NCI-H2196 (cell line): ENCODE results near the gene BCL7A.

Experiments used
- DNase-seq: peaks from one replicate; lab custom pipeline; 2025; ENCODE audit not compliant: unreplicated experiment; lab: John Stamatoyannopoulos, UW

Gene BCL7A

DNA sequence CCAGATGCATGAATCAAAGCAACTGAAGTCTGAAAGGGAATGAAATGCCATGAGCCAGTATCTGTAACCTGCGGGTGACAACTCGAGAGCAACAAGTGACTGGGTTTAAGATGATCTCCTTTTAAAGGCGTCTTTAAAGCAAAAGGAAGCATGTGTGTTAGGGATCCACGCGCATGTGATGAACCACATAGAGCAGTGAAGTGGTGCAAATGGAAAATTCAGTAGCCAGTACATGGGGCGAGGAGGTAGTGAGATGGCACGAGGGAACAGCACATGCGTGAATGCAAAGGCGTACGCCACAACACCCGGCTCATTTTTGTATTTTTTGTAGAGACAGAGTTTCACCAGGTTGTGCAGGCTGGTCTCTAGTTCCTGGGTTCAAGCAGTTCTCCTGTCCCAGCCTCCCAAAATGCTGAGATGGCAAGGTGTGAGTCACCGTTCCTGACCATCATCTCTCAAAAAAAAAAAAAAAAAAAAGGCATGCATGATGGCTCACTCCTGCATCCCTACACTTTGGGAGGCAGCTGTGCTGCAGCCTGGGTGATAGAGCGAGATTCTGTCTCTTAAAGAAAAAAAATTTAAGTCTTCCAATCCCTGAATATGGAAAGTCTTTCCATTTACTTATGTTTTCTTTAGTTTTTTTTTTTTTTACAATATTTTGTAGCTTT, 24.6 kb upstream of the BCL7A start:
- no peak for DNase-seq

DNA sequence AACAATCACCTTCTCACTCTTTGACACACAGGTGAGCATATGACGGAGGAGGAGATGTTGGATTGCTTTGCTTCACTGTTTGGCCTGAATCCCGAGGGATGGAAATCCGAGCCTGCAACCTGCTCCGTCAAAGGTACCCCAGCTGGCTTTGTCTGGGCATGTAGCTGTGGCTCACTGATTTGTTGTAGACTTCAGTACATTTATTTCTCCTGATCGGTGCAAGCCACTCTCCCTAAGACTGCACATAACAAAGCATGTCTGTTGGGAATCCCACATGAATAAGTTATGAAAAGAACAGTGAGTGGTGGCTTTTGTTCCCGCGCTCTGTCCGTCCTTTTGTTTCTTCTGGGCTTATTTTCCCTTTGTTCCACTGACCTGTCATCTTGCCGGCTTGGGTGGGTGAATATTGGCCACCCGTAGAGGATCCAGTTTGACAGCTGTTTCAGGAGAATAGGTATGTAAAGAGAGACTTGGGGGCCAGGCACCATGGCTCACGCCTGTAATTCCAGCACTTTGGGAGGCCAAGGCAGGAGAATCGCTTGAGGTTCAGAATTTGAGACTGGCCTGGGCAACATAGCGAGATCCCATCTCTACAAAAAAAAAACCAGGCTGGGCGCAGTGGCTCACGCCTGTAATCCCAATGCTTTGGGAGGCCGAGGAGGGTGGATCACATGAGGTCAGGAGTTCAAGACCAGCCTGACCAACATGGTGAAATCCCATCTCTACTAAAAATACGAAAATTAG, 20.0 kb upstream of the BCL7A start:
- DNase-seq = peak; percentile 74

DNA sequence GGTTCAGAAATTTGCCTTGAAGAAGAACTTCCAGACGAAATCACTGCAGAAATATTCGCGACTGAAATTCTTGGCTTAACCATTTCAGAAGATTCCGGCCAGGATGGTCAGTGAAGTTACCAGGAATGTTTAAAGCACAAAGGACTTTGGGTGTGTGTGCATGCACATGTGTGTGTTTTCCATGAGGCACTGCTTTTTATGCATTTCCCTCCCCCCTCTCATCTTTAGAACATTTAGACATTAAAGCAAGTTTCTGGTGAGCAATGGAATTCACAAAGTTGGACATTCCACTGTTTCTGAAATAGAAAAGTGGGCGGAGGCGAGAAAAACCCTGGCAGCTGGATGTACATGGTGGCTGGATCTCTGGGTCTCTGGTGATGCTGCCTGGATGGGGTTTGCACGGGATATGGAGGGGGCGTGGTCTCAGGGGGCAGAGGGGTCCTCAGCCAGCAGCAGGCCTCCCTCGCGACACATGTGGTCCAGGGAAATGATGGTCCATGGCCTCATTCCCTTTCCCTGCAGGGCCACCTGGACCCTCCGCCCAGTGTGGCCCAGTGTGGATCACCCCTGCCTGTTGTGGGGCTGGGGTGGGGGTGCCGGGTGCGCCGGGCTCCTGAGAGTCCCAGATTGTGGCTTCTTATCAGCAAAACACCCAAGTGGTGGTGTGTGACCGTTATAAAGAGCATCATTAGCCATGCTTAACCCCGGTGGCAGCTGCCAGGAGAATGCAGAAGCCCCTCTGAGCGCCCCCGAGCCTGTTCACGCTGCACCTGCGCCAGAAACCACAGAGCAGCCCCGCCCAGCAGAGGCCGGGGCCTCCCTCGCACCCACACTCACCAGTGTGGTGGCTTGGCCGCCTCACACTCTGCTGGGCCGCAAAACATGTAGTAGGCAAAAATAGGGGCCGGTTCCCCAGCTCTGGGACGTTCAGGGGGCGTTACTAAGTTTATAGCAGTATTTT, 17.8 kb upstream of the BCL7A start:
- no peak for DNase-seq

DNA sequence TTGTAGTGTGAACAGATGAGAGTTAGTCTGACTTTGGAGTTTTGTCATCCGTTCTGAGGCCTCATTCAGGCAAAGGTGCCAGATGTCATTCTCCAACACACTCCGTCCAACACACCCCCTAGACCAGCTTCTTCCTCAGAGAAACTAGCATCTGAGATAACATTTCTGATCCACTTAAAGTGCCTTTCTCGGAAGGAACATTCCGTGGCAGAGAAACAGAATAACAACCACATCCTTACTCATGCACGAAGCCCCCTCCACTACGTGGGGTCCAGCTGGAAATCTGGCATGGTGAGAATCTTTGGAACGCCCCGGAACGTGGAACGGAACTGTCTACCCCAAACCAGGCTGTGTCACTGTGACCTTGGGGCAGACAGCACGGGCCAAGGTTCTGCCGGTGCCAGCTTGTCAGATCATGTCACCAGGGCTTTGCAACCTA, 17.0 kb upstream of the BCL7A start:
- no peak for DNase-seq

DNA sequence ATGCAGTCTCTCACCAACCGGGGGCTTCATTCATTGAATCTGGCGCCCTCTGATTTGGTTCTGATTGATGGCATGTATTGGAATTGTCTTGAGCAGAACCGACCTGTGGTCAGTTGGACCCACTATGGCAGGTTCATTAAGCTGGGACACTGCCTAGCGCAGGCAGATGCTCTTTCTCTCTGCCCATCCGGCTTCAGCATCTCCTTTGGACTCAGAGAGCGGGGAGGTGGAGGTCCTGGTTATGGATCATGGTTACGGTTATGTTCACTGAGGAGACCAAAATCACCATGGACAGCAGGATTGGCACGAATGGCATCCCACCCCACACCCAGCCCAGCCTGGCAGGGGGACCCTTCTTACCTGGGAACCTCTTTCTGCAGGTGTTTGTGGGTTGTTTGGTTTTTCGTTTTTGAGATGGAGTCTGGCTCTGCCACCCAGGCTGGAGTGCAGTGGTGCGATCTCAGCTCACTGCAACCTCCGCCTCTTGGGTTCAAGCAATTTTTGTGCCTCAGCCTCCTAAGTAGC, 16.4 kb upstream of the BCL7A start:
- DNase-seq = no peak

DNA sequence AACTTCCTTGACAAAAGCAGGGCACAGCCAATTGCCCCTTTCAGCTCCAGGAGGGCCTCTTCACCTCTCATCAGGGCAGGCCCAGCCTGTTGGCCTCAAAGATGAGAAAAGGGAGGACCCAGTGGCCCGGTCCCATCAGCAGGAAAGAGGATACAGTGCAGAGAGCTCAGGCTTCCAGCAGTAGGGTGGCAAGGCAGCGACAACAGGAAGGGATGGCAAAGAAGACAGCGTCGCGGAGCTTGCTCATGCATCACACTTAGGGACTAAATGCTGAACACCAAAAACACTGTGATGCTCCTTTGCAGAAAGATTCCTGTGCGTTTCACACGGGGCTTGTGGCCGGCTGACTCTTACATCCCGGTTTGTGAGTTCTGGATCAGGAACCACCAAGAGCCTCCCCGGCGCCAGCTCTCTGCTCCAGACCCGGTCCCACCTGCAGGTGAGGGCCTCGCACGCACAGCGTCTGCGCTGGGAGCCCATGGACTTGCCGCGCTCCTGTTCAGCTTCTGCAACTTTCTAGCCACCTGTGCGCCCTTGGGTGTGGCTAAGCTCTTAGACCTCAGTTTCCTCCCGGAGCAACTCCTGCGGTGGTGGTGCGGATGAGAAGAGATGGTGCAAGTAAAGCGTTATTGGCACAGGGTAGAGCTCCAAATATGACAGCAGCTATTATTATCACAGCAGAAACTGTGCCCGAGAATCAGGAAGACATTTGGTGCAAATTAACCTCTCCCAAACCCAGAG, 15.3 kb upstream of the BCL7A start:
- DNase-seq = no peak

DNA sequence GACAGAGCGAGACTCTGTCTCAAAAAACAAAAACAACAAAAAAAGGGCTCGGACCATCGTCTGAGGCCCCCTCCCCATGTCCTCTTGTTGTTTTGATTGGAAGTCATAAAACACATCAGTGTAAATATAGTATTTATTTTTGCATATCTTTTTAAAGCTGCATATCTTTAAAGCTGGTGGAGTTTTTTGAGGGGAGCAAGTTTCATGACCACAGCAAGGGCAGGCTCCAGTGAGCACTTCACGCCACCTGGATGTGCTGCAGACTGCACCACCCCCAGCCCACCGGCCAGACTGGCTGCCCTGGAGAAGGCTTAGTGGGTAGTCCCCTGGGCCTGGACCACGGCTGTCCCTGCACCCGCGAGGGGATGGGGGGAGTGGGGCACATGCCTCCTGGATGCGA, 11.9 kb upstream of the BCL7A start:
- DNase-seq = no peak

DNA sequence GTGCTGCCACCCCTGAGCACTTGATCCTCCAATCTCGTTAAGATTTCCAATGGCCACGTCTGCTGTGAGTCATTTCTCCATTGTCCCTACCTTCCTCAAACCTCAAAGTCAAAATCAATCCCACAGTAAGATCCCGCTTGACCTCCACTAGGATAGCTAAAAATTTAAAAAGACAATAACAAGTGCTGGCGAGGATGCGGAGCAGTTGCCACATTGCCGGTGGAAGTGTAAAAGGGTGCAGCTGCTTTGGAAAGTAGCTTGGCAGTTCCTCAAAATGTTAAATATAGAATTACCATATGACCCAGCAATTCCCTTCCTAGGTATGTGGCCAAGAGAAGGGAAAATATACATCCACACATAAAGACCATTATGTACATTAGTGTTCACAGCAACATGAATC, 9.5 kb upstream of the BCL7A start:
- no peak for DNase-seq

DNA sequence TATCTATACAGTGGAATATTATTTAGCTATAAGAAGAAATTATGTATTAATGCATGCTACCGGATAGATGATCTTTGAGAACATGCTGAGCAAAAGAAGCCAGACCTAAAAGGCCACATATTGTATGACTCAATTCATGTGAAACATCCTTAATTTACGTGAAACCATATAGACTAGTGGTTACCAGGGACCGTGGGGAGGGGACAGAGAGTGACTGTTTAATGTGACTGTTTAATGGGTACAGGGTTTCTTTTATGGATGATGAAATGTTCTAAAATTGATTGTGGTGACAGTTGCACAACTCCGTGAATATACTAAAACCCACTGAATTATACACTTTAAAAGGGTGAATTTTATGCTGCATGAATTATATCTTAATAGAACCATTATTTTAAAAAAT, 8.5 kb upstream of the BCL7A start:
- no peak for DNase-seq

DNA sequence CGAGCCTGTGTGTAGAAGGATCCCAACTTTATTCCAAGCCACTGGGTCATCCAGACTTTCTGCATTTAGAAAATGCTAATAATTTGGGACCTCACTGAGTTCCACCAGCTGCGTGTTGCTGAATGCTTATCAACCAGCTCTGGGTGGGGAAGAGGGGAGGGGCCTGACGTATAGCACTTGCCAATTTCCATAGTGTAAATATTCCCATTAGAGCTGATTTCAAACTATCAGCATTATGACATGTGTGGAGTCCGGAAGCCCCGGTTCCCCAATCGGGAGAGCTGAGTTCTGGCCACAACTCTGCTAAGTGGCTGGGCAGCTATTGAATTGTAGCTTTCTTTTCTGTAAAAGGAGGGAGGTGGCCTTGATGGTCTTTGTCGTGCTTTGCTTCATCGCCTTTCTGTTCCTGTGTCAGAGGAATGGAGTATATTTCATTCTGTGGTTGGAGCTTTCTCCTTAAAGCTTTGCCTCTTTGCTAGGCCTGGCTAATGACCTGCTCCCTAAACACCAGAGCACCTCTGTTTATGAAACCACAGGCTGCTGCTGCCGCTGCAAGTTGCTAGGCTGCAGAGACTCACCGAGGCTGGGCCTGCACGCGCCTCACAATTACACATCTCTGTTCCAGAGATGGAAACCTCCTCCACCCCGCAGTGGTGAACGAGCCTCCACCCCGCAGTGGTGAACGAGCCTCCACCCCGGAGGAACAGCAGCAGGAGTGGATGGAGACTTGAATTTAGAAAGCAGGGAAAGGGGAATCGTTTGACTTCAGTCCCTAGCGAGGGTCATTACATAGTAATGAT, 7.7 kb upstream of the BCL7A start:
- no peak for DNase-seq

DNA sequence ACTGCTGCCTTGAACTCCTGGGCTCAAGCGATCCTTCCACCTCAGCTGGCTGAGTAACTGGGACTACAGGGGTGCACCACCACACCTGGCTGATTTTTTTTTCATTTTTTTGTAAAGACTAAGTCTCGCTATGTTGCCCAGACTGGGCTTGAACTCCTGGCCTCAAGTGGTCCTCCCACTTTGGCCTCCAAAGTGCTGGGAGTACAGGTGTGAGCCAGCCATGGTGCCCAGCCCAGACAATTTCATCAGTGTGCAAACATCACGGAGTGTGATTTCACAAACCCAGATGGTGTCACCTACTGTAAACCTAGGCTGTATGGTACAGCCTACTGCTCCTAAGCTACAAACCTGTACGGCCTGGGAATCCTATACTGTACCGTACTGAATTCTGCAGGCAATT, 6.9 kb upstream of the BCL7A start:
- no peak for DNase-seq

DNA sequence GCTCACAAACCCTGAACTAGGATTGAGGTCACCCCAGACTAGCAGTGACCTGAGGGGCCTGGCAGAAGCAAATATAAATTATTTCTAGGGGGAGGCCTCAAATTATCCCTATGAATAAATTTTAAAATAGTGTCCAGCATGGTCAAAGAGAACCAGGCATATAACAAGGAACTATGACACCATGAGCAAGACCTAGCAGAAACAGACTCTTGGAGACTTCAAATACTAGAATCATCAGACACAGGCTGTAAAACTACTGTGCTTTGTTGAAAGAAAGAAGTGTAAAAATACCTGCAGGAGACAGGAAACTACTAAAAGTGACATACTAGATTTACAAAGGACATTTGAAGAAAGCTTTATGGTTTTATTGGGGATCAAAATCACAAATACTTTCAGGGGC, 3.2 kb upstream of the BCL7A start:
- no peak for DNase-seq

DNA sequence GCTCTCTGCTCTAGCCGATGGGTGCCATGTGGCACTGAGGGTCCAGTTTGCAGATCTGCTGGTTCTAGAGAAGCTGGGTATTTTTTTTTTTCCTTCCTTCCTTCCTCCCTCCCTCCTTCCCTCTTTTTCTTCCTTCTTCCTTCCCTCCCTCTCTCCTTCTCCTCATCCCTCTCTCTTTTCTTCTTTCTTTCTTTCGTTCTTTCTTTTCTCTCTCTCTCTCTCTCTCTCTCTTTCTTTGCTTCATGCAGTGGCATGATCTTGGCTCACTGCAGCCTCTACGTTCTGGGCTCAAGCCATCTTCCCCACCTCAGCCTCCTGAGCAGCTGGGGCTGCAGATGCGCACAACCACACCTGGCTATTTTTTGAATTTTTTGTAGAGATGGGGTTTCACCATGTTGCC, 2.7 kb upstream of the BCL7A start:
- no peak for DNase-seq

DNA sequence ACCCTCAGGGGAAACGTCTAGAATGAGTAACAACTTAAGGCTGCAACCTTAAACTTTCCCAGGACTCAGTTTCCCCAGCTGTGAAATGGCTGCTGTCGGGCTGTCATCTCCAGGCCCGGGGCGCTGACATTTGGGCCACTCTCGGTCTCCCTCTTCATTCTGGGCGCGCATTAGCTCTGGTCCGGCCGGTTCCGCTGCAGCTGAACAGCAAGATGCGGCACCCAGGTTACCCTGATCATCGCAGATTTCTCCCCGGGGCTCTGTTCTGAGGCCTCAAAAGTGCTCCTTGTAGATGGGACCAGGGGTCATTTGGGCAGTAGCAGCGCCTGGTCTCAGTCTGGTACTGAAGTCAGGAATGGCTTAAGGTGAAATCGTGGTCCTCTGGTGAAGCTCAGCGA, 890 bp upstream of the BCL7A start:
- no peak for DNase-seq

DNA sequence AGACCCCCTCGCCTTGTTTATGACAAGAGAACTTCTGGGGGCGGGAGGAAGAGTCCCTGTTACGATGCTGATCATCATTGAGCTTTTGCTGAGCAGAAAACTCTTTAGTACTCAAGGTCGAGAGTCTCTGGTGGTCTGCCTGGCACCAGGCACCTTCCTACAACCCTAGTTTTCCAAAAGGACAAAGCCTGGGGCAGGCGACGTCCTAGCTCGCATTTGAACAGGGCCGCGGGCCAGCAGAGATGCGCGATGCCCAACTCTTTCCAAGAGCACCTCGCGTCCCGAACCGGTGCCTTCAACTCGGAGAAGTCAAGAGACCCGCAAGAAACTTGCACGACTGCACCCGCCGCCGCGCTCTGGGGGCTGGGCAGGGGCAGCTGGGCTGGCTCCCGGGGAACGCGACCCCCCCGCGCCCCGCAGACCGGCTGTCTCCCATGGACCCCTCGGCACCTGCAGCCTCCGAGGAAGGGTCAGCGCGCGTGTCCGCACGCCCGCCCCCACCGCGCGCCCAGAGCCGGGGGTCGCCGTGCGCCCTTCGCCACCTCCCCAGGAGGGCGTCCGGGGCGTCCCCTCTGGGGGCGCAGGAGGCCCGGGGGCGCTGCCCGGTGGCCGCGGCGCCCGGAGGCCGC, 377 bp upstream of the BCL7A start:
- no peak for DNase-seq

DNA sequence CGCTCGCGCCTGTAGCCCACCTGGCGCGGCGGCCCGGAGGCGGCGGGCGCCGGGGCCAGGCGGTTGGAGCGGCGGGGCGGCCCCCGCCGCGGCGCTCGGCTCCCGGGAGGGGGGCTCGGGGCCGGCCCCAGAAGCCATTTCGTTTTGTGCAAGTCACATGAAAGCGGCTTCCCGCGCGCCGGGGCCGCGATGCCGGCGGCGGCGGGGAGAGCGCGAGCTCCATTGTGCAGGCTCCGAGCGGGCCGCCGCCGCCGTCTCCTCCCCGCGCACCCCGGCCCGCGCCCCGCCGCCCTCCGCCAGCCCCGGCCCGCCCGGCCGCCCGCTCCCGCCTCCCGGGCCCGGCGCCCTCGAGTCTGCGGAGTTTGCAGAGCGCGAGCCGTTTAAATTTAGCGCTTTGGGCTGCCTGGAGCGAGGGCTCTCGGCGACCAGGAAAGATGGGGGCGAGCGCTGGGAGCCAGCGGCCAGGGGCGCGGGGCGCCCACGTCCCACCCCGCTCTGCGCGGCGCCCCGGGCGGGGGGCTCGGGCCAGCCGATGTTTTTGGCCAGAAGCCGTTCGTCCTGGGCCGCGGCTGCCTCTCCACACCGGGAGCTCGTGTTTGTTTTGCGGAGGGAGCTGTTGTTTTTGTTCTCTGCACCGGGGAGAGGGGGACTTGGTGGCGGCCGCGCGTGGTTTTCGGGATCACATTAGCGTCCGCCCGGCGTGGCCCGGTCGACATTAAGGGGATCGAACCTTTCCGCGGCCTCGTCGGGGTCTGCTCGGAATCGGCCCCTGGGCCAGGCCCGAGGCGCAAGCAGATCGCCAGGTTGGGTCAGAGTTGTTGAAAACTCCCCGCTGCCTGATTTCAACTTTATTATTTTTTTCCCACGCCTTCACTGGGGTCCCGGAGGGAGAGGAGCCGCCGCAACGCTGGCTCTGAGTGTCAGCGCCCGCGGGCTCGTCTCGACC, 982 bp downstream of the BCL7A start:
- peak; percentile 24 for DNase-seq

DNA sequence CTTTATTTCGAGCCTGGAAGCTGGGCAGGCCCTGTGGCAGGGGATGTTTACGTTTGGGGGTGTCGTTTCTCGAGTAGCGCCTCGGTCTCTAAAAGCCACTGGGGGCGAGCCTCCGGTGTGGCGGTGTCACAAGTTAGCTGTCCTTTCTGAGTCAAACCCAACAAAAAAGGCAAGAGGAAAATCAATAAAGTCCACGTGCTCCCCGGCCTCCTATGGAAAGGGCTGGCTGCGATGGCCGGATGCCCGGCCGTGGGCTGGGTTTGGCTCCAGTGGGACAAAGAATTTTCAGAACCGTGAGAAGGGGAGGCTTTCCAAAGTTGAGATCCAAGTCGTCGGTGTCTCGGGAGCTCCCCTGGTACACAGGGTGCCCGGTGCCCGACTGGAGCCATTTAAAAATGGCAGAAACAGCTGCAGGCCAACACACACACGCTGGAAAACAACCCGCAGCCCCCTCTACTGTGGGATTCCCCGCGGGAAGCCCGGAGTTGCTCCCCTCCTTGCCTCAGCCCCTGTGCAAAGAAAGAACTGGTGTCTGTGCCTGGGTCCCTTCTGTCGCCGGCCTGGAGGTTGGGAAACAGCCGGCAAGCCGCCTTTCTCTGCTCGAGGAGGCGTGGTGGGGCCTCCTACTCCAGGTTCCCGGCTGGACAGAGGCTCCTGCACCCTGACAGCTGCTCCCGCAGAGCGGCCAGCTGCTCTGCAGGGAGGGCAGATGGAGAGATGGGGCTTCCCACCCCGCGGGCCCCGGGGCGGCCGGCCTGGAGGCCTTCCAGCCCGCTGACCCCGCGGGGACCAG, 1.9 kb downstream of the BCL7A start:
- DNase-seq = peak; percentile 57
